C1 segment of cervical spinal cord (tissue), 14 donors: ENCODE results near the gene KIAA2012.

Experiments
- DNase-seq, 14 donors: peaks; one replicate each; lab custom pipeline; 2025; lab: John Stamatoyannopoulos, UW

The KIAA2012 gene

GRCh38 chr2:202042444-202042843 is 30.6 kb upstream of the KIAA2012 start:
- no peak for DNase-seq

DNA sequence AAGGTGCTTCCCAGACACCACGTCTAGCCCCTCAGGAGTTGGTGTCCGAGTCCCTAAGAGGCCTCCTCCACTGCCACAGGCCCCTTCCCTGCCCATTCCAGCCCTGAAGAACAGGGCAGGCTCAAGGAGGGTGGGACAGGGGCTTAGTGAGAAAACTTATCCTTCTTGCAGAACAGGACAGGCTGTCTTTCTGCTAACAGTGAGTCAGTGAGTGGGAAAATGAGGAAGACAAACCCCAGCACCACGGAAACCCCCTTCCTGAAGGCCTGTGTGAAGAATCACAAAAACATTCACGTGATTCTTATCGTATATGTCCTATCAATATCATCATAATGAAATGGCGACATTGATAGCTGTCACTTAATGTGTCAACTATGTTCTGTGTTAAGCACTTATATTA is 29.6 kb upstream of the KIAA2012 start:
- DNase-seq: no peak

DNA sequence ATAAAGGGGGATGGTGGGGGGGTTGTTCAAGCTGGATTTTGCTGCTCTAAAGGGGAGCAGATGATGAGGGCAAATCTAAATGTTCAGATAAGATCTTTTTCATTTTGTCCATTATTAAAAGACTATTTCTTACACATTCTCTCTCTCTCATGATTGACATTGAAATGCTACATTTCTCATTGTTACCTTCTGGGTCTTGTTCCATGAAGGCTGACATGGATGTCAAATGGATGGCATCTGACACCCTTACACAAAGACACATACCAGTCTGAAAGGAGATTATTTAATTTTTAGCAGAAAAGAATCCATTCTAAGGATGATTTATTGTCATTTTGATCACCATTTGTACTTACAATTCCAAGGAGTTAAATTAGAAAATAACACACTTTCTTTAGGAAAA is 28.3 kb upstream of the KIAA2012 start:
- DNase-seq: no peak

DNA sequence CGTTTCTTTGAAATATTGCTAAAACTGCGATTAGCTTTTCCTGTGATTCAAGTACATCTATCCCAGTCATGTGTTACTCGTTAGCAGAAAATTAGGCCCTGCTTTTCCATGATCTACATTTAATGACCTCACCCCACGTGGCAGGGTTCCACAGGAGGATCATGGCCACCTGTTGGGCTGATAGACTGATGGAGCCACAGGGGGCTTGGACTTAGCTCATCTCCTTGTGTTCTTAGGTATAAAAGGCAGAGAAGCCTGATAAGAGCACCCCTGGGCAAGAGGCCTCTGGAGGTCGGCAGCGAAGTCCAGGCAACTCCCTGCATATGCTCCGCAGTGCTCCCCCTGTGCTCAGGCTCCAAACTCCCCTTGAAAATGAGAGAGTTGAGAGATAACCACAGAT is 26.5 kb upstream of the KIAA2012 start:
- DNase-seq: no peak

DNA sequence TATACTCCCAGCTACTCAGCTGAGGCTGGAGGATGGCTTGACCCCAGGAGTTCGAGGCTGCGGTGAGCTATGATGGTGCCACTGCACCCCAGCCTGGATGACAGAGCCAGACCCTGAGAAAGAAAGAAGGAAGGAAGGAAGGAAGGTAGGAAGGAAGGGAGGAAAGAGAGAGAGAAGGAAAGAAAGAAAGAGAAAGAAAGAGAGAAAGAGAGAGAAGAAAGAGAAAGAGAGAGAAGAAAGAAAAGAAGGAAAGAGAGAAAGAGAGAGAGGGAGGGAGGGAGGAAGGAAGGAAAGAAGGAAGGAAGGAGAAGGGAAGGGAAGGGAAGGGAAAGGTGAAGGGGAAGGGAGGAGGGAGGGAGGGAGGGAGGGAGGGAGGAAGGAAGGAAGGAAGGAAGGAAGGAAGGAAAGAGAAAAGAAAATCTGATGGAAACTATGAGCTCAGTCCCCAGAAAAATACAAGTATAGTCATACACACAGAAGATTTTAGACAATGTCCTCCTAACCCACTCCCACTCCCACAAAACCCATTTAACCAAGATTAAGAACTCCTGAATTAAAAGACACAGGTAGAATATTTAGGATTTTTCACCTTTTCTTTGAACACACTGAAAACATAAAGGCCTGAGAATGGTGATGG is 23.8 kb upstream of the KIAA2012 start:
- DNase-seq: no peak

GRCh38 chr2:202049840-202050239 is 23.2 kb upstream of the KIAA2012 start:
- no peak for DNase-seq

GRCh38 chr2:202050652-202051051 is 22.4 kb upstream of the KIAA2012 start:
- DNase-seq: no peak

GRCh38 chr2:202051499-202052161 is 21.4 kb upstream of the KIAA2012 start:
- DNase-seq: peak in 4 of 14 donors; percentile 9 to 42 (median 20)

DNA sequence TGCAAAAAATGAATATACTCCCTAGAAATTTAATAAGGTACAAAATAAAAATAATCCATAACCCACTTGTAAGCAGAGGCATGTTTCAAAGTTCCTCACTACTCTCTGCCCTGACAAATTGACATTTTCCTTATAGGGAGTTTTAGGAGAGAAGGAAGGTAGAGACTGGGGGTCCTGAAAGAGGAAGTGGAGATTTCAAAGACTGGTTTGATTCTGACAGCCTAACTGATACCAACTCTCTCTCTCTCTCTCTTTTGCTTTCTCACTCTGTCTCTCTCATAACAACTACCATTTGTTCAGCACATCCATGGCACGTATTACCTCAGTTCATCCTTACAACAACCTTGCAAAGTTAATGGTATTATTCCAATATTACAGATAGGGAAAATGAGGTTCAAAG is 20.8 kb upstream of the KIAA2012 start:
- DNase-seq: no peak

DNA sequence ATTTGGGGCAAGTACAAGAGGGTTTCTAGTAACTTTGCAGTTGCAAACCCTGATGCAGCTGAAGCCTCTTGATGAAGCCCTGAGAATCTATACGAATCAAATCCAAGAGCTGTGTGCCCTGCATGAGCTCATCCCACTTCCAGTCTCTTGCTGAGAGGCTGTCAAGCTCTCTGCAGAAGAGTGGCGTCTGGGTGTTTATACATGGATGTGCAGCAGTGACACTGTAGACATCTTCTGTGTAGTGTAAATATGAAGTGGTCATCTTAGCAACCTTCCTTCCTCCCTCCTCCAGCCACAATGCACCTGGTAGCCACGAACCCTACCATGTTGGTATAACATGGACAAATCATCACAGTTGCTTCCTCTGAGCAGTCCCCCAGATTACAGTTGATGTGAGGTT is 18.4 kb upstream of the KIAA2012 start:
- DNase-seq: no peak

GRCh38 chr2:202056611-202057010 is 16.4 kb upstream of the KIAA2012 start:
- DNase-seq: no peak

- DNase-seq: no peak
These were observed 12.8 kb upstream of the KIAA2012 start for GRCh38 chr2:202060218-202060617.

DNA sequence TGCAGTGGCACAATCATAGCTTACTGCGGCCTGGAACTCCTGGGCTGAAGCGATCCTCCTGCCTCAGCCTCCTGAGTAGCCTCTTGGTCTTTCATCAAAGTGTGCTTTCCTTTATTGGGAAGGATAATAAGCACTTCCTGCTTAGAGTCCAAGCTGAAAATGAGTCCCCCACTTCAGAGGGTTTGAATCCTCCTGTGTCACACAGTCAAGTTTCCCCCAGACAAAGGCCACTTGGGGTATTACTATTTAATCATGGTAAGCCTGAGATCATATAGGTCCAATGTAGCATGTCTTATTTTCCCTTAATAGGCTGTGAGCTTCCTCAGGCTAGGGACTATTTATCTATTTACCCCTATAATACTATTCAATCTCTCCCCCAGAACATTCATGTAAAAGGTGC is 11.4 kb upstream of the KIAA2012 start:
- no peak for DNase-seq

GRCh38 chr2:202064171-202064880 is 8.7 kb upstream of the KIAA2012 start:
- DNase-seq: peak in 5 of 14 donors; percentile 10 to 37 (median 24)

DNA sequence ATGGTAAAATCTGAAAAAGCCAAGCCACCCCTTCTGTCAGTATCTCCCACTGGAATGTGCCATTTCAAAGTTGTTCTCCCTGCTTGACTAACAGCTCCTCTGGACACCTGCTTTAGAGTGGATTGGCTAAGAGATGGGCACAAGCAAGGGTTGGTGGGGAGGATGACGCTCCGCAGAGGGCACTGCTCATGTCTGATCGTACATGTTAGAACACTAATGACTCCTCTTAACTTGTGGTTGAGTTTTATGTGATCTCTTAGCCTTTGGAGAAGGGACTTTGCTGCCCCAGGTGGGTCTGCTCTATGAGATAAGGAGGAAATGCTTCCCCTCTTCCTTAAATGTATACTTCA is 8.2 kb upstream of the KIAA2012 start:
- no peak for DNase-seq

DNA sequence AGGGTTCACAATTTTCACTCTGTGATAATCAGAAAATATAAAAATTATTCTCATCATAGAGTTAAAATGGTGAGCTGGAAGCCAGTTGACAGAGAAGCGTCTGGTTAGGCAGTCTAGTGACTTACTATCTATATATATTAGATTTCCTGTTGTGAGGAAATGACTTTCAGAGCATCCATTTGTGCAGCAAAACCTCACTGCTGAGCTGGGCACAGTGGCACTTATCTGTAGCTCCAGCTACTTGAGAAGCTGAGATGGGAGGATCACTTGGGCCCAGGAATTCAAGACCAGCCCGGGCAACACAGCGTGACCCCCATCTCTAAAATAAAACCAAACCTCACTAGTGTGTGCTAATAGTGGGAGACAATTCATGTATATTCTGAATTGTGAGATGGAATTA is 7.2 kb upstream of the KIAA2012 start:
- DNase-seq: no peak

- no peak for DNase-seq
These were observed 6.2 kb upstream of the KIAA2012 start for GRCh38 chr2:202066875-202067274.

DNA sequence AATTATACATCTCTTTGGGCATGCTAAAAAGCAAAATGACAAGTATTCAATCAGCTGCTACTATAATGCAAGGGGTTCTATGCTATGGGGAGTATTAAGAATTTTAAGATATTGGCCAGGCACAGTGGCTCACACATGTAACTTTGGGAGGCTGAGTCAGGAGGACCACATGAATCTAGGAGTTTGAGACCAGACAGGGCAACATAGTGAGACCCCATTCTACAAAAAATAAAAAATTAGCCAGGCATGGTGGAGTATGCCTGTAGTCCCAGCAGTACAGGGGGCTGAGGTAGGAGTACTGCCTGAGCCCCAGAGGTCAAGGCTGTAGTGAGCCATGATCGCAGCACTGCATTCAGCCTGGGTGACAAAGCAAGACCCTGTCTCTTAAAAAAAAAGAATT is 5.5 kb upstream of the KIAA2012 start:
- no peak for DNase-seq

DNA sequence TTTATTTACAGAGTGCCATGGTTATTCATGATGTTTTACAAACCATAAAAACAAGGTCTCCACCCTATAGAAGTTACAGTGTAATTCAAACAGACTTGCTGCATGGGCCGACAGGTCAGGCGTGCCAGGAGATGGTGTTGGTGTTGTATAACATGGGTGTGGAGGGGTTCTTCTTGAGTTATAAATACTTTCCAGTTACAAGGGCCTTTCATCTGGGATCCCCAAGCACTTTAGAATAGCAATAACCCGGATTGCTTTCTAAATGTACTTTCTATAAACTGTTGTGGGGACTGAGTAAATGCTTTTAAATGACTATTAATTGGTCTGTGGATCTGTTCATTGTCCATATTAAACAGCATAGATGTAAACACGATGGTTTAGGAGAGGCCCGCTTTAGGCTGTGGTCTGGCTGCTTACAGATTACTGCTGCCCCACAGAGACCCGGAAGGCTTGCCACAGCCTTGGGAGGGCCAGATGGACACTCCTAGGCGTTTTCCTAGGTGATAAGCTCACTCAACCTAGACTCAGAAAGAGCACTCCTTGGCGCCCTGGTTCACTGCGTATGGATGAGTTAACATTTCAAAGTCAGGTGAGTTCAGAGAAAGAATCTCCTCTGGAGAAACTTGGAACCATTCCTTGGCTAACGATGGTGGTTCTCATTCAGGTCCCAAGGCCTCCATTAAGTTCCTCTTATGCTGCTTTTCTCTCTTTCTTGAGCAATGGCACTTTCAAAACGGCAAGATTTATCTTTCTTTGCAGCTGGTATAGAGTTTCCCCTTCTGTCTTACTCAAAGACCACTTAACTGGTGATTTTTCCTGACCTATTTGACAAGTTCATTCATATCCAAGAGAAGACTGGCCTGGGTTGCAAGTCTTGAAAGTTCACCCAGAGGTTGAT is 3.6 kb upstream of the KIAA2012 start:
- DNase-seq: peak in 1 of 14 donors; percentile 27

DNA sequence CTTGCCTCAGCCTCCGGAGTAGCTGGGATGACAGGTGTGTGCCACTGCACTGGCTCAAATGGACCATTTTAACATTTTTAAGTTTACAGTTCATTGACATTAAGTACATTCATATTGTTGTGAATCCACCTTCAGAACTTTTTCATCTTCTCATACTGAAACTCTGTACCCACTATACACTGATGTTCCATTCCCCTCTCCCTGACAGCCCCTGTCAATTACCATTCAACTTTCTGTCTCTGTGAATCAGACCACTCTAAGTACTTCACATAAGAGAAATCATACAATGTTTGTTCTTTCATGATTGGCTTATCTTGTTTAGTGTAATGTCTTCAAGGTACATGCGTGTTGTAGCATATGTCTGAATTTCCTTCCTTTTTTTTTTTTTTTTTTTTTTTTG is 1.9 kb upstream of the KIAA2012 start:
- no peak for DNase-seq

DNA sequence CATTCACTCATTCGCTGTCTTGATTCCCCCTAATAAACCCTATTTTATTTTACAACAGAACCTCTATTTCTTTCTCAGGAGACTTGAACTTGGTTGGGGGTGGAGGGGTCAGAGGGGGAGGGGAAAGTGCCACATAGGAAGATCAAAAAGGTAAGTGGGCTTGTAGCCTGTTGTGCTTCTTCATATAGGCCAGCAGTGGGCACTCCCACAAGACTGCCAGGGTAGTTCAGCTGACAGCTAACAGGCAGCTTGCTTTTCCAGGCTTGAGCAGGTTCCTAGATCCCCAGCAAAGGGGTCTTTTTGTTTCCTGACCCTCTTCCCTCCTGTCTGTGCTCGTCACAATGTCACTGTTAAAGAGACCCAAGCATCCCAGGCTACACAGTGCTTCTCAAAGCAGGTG is 829 bp upstream of the KIAA2012 start:
- DNase-seq: peak in 1 of 14 donors; percentile 14

- DNase-seq: no peak
These were observed 1.3 kb downstream of the KIAA2012 start for GRCh38 chr2:202074324-202074723.
